Measurements from ENCODE around the gene AKT2. TPM values are rescaled to one million over a fixed set of nuclear protein-coding genes. Genes with fewer than 3 reads are reported as not detected.

The AKT2 gene
- total RNA-seq, 4 donors from 2014 or later, result 64.2 to 88.9 (median 72.8) TPM

- no peaks in the 10 kb centered on the region for H3K27me3 ChIP-seq
- H3K9me3 ChIP-seq, result no peaks in the 10 kb centered on the region
- WGBS, 2 donors (ENCODE audit: low coverage in 1 of 2), result 90 to 93% methylated on average over 2 of the region's 7 CpGs
- H3K27ac ChIP-seq, result no peak overlapping the region
- TF ChIP-seq CTCF (IDR thresholded peaks at IDR 0.05) (no peak), POLR2A (IDR thresholded peaks at IDR 0.05) (no peak), EP300 (IDR thresholded peaks at IDR 0.05) (no peak), POLR2AphosphoS5 (IDR thresholded peaks at IDR 0.05) (no peak)
- no peak overlapping the region for H3K4me3 ChIP-seq
- H3K4me1 ChIP-seq, result no peaks in the 10 kb centered on the region
- no peak for ATAC-seq
- peaks cover 0 to 85% of the 10 kb centered on the region in 2 donors for H3K36me3 ChIP-seq
These were observed 35.4 kb upstream of the AKT2 start for GRCh38 chr19:40320558-40320935.

GRCh38 chr19:40317338-40317737, 32.2 kb upstream of the AKT2 start:
- H3K4me1 ChIP-seq, result no peaks in the 10 kb centered on the region
- no peak for ATAC-seq
- 77 to 79% methylated on average over 7 of the region's 7 CpGs for WGBS, 2 donors (ENCODE audit: low coverage in 1 of 2)
- H3K36me3 ChIP-seq, result peaks cover 0 to 53% of the 10 kb centered on the region in 2 donors
- no peak overlapping the region for H3K27ac ChIP-seq
- H3K9me3 ChIP-seq, result no peaks in the 10 kb centered on the region
- TF ChIP-seq POLR2A (IDR thresholded peaks at IDR 0.05) (no peak), CTCF (IDR thresholded peaks at IDR 0.05) (no peak), POLR2AphosphoS5 (IDR thresholded peaks at IDR 0.05) (no peak), EP300 (IDR thresholded peaks at IDR 0.05) (no peak)
- H3K4me3 ChIP-seq, result no peak overlapping the region
- no peaks in the 10 kb centered on the region for H3K27me3 ChIP-seq

- 44 to 60% methylated on average over 2 of the region's 5 CpGs for WGBS, 2 donors (ENCODE audit: low coverage in 1 of 2)
- H3K9me3 ChIP-seq, result no peaks in the 10 kb centered on the region
- no peak for ATAC-seq
These were observed 30.8 kb upstream of the AKT2 start for GRCh38 chr19:40315812-40316470.

GRCh38 chr19:40314656-40315055, 29.5 kb upstream of the AKT2 start:
- TF ChIP-seq POLR2A (IDR thresholded peaks at IDR 0.05) (no peak), EP300 (IDR thresholded peaks at IDR 0.05) (no peak), POLR2AphosphoS5 (IDR thresholded peaks at IDR 0.05) (no peak), CTCF (IDR thresholded peaks at IDR 0.05) (no peak)
- Histone ChIP-seq H3K4me3 (no peak overlapping the region), H3K9me3 (no peaks in the 10 kb centered on the region), H3K27me3 (no peaks in the 10 kb centered on the region), H3K27ac (no peak overlapping the region), H3K4me1 (no peaks in the 10 kb centered on the region), H3K36me3 (peaks cover 0 to 26% of the 10 kb centered on the region in 2 donors)
- 67 to 82% methylated on average over 1 to 2 of the region's 2 CpGs for WGBS, 2 donors (ENCODE audit: low coverage in 1 of 2)
- ATAC-seq, result no peak

More at GRCh38 chr19:40315812-40316470, 30.8 kb upstream of the AKT2 start:
- TF ChIP-seq POLR2A (IDR thresholded peaks at IDR 0.05) (no peak), POLR2AphosphoS5 (IDR thresholded peaks at IDR 0.05) (no peak), CTCF (IDR thresholded peaks at IDR 0.05) (no peak), EP300 (IDR thresholded peaks at IDR 0.05) (no peak)
- Histone ChIP-seq H3K4me3 (no peak overlapping the region), H3K27ac (no peak overlapping the region), H3K36me3 (peaks cover 0 to 39% of the 10 kb centered on the region in 2 donors), H3K4me1 (no peaks in the 10 kb centered on the region), H3K27me3 (no peaks in the 10 kb centered on the region)

Data from gastroesophageal sphincter (tissue), 4 donors.